Type B pancreatic cell (in vitro differentiated cells): Measurements from ENCODE around the gene PARD6G. TPM values are rescaled to one million over a fixed set of nuclear protein-coding genes. Genes with fewer than 3 reads are reported as not detected.

Source experiments
- DNase-seq: peaks from one replicate; pipeline ENCODE4 v3.0.0; 2021; ENCODE audit warnings: mixed read lengths; ENCODE audit not compliant: unreplicated experiment; ENCODE audit errors: extremely low spot score
- H3K27ac Mint-ChIP-seq: 2 replicates; pipeline ENCODE4 v1.8.0; 2021; ENCODE audit warnings: mild to moderate bottlenecking, mixed read lengths
- H3K27me3 Mint-ChIP-seq: 2 replicates; pipeline ENCODE4 v1.8.0; 2021; ENCODE audit warnings: mixed read lengths
- H3K36me3 Mint-ChIP-seq: 2 replicates; pipeline ENCODE4 v1.8.0; 2021; ENCODE audit warnings: mixed read lengths
- H3K4me1 Mint-ChIP-seq: one replicate; pipeline ENCODE4 v1.8.0; 2021; ENCODE audit warnings: mixed read lengths; ENCODE audit not compliant: unreplicated experiment
- H3K4me3 Mint-ChIP-seq: 2 replicates; pipeline ENCODE4 v1.8.0; 2021; ENCODE audit warnings: mild to moderate bottlenecking, mixed read lengths
- H3K9me3 Mint-ChIP-seq: 2 replicates; pipeline ENCODE4 v1.8.0; 2021; ENCODE audit warnings: mixed read lengths
- total RNA-seq: library from RNA; stranded (reverse); gene quantifications from 2 replicates; pipeline ENCODE4 v1.2.1, GENCODE V29; 2021; ENCODE audit warnings: low replicate concordance
- TF ChIP-seq, protein P1 (sequence below): fragments of 200-600 bp; sonication (generic); conservative IDR thresholded peaks from 2 replicates; pipeline ENCODE4 v1.5.0; 2021; ENCODE audit warnings: antibody characterized with exemption, mild to moderate bottlenecking

Gene PARD6G
- total RNA-seq, 1 donor from 2014 or later, result 21.8 TPM

- H3K4me3 Mint-ChIP-seq, result no peak overlapping the region
- H3K9me3 Mint-ChIP-seq, result no peaks in the 10 kb centered on the region
- peaks cover 47% of the 10 kb centered on the region for H3K36me3 Mint-ChIP-seq
- H3K27me3 Mint-ChIP-seq, result no peaks in the 10 kb centered on the region
- TF ChIP-seq, protein P1, sequence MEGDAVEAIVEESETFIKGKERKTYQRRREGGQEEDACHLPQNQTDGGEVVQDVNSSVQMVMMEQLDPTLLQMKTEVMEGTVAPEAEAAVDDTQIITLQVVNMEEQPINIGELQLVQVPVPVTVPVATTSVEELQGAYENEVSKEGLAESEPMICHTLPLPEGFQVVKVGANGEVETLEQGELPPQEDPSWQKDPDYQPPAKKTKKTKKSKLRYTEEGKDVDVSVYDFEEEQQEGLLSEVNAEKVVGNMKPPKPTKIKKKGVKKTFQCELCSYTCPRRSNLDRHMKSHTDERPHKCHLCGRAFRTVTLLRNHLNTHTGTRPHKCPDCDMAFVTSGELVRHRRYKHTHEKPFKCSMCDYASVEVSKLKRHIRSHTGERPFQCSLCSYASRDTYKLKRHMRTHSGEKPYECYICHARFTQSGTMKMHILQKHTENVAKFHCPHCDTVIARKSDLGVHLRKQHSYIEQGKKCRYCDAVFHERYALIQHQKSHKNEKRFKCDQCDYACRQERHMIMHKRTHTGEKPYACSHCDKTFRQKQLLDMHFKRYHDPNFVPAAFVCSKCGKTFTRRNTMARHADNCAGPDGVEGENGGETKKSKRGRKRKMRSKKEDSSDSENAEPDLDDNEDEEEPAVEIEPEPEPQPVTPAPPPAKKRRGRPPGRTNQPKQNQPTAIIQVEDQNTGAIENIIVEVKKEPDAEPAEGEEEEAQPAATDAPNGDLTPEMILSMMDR, result no peak
- H3K27ac Mint-ChIP-seq, result no peak overlapping the region
- H3K4me1 Mint-ChIP-seq, result peaks cover 17% of the 10 kb centered on the region
- no peak for DNase-seq
Observed at GRCh38 chr18:80119111-80119510, 128.2 kb downstream of the PARD6G start.

DNA sequence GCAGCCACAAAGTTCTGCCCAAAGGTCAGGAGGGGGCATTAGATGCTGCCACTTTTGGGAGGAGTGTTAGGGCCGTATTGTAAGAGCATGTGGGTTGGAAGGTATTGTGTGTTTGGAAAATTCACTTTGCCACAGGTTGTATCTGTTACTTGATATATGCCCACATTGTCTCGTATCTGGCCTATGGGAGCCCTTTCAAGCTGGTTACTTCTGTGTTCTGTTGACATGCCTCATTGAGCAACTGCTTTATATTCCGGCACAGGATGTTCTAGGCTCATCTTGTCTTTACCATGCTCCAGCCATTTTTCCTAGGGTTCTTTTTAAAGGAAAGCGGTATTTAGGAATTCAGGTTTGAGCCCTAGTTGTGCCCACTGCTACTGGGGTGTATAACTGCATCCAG is 132.3 kb downstream of the PARD6G start:
- TF ChIP-seq, protein P1, result no peak
- Mint-ChIP-seq H3K4me3 (no peak overlapping the region), H3K9me3 (no peaks in the 10 kb centered on the region), H3K36me3 (peaks cover 31% of the 10 kb centered on the region), H3K4me1 (peaks cover 39% of the 10 kb centered on the region), H3K27ac (no peak overlapping the region), H3K27me3 (no peaks in the 10 kb centered on the region)
- DNase-seq, result no peak

DNA sequence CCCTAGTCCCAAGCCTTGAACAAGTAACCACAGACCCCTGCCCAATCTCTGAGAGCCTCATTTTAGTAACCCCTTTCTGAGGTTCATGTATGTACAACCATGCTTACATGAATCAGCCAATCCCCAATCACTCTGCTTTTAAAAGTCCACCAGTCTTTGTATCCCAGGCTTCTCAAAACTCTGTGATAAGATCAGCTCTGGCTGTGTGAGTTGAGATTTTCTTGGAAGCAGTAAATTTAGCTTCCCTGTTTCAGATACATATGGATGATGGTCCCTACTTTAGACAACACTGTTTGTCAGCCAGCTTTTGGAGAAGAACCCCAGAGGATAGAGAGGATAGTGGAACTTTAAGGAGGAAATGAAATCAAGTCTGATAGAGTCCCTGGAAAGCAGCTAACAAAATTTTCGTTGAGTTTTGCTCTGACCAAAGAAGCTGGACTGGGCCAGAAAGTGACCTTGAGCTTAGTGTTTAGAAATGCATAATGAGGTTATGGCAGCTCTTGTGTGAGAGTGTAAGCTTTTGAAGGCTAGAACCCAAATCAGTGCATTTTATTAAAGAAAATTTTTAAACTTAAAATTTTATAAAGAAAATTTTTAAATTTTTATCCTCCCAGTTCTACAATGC is 134.6 kb downstream of the PARD6G start:
- H3K27ac Mint-ChIP-seq, result peak overlapping the region; percentile 43
- H3K36me3 Mint-ChIP-seq, result peaks cover 21% of the 10 kb centered on the region
- peak overlapping the region; percentile 59 for H3K4me3 Mint-ChIP-seq
- no peak for DNase-seq
- TF ChIP-seq, protein P1, result no peak
- H3K9me3 Mint-ChIP-seq, result no peaks in the 10 kb centered on the region
- H3K27me3 Mint-ChIP-seq, result no peaks in the 10 kb centered on the region
- H3K4me1 Mint-ChIP-seq, result peaks cover 37% of the 10 kb centered on the region

DNA sequence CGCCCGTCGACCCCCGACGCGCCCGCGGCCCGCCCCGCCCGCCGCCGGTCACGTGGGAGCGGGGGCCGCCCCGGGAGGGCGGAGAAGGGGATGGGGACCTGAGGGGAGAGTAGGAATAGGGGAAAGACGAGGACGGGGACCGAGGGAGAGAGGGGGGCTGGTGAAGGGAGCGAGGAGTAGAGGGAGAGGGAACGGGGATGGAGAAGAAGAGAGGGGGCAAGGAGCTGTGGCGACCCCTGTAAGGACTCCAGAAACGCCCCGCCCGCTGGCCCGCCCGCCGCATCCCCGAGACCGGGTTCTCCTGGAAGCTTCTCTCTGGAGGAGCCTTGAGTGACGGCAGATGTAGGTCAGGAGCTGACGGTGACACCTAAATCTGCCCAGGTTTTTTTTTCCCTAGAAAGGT is 137.6 kb downstream of the PARD6G start:
- Mint-ChIP-seq H3K4me1 (peaks cover 28% of the 10 kb centered on the region), H3K9me3 (no peaks in the 10 kb centered on the region), H3K27ac (peak overlapping the region; percentile 68), H3K36me3 (peaks cover 9% of the 10 kb centered on the region), H3K4me3 (peak overlapping the region; percentile 86), H3K27me3 (no peaks in the 10 kb centered on the region)
- TF ChIP-seq, protein P1, result no peak
- DNase-seq, result no peak

GRCh38 chr18:80108739-80109675 is 138.3 kb downstream of the PARD6G start, which contains the start of gene ADNP2:
TSS of gene ADNP2 (plus strand) at chr18:80109262. CDS start at chr18:80117543, 8,281 bp downstream.
- TF ChIP-seq, protein P1, result no peak
- H3K4me3 Mint-ChIP-seq, result peak within 1 kb of the TSS; percentile 88
- H3K4me1 Mint-ChIP-seq, result peaks cover 33% of the 10 kb centered on the region
- H3K36me3 Mint-ChIP-seq, result peaks cover 7% of the 10 kb centered on the region
- no peaks in the 10 kb centered on the region for H3K27me3 Mint-ChIP-seq
- peak; percentile 84 for DNase-seq
- peak within 1 kb of the TSS; percentile 96 for H3K27ac Mint-ChIP-seq
- H3K9me3 Mint-ChIP-seq, result no peaks in the 10 kb centered on the region
